DMS79 treated with DMSO at 0.1 percent for 48 hours (cell line): Measurements from ENCODE around the gene ELF1.
"Not testable (repeated sequence)": the region's sequence is repeated elsewhere in the genome, so short reads cannot be mapped to it uniquely, and the experiment has no call there.

Source experiments
- DNase-seq: peaks from one replicate; lab custom pipeline; 2025; lab: John Stamatoyannopoulos, UW

Gene ELF1

DNA sequence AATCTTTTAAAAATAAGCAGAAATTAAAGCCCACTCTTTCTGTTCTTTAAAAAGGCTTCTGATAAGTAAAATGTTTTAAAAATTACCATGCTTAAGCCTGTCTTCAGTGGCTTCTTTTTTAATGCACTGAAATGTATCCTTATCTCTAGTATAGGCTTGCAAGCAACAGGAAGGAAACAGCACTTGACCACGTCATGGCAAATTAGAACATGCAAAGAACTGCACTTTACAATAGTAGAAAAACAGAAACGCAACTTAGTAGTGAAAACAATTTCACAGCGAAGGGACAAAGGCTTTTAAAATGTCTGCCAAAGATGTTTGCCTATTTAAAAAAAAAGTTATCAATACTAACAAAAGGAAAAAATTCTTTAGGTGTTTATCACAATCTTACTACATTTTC lies 36.3 kb downstream of the ELF1 start:
- peak; percentile 16 for DNase-seq

DNA sequence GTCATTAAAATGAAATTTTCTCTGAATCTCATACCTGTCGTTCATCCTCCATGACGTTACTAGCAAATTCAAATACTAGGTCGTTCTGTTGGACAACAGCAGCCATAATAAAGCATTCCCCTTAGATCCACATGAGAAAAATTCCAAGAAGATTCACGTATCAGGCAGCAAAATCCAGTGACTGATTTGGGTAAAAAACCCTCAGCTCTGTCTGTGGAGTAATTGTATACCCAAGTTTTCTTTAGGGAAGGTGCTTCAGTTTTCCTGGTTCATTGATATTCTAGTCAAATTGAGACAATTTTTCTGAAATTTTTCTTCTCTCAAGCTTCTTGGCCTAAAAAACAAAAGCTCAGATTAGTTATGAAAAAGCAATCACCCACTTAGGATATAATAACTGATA lies 37.2 kb downstream of the ELF1 start:
- no peak for DNase-seq

DNA sequence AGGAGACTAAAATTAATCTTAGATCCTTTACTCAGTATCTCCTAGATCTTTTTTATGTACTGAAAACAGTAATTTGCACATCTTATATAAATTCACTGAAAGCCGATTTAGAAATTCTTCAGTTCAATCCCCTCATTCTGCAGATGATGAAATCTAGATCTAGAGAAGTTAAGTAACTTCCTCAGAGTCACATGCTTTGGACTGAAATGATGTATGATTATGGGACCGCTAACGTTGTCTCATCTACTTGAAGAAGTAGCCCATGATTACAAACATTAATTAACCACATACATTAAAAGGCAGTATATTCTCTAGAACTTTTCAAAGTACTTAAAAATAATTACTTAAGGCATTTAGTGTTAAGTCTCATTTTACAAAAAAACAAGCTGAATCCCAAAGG lies 37.8 kb downstream of the ELF1 start:
- DNase-seq = no peak

DNA sequence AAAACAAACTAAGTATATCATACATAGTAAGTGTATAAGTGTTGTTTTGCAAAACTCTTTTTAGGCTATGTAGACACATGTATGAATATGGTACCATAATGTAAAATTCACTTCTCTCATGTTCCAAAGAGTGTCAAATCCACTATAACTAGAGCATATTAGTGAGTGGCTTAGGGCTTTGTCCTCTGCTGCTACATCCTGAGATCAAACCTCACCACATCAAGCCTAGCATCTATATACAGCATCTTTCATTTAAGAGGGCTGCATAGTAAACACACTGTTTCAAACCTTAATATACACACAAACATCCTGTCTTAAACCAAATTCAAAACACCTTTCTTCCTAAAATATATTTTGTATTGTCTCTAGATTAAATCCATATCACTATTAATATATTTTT lies 38.7 kb downstream of the ELF1 start:
- DNase-seq = no peak

DNA sequence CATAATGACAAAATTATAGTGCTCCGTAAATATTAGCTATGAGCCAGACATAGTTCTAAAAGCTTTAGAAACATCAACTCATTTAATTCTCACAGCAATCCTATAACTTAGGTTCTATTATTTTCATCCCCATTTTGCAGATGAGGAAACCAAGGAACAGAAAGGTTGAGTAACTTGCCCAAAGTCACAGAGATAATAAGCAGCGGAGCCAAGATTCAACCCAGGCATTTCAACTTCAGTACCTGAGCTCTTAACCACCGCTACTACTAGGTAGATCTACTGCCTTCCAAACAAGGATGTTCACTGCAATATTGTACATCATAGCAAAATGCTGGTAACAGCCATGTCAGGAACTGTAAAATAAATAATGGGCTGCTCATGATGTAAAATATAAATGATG lies 39.9 kb downstream of the ELF1 start:
- DNase-seq = no peak

DNA sequence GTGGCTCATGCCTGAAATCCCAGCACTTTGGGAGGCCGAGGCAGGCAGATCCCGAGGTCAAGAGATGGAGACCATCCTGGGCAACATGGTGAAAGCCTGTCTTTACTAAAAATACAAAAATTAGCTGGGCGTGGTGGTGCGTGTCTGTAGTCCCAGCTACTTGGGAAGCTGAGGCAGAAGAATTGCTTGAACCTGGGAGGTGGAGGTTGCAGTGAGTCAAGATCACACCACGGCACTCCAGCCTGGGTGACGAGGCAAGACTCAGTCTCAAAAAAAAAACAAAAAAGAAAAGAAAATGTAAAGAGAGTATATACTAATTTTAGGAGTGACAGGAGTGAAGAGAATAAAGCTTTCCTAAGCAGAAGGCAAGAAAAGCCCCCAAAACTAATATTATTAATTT lies 41.0 kb downstream of the ELF1 start:
- not testable (repeated sequence) for DNase-seq

DNA sequence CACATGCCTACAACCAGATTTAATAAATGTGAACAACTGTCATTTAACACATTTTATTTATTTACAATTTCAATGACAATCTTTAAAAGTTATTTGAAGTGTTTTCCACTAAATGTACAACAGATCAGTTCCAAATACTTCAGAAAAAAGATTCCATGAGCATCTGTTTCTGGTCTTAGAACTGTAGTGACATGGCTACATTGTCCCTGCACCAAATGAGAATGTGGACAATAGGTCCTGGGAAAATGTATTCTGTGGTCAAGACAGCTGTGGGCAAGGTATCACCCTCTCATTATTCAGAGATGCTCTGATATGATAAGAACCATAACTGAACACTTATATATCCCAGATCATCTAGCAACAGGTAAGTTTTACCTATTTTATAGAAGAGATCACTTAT lies 43.7 kb downstream of the ELF1 start:
- no peak for DNase-seq

DNA sequence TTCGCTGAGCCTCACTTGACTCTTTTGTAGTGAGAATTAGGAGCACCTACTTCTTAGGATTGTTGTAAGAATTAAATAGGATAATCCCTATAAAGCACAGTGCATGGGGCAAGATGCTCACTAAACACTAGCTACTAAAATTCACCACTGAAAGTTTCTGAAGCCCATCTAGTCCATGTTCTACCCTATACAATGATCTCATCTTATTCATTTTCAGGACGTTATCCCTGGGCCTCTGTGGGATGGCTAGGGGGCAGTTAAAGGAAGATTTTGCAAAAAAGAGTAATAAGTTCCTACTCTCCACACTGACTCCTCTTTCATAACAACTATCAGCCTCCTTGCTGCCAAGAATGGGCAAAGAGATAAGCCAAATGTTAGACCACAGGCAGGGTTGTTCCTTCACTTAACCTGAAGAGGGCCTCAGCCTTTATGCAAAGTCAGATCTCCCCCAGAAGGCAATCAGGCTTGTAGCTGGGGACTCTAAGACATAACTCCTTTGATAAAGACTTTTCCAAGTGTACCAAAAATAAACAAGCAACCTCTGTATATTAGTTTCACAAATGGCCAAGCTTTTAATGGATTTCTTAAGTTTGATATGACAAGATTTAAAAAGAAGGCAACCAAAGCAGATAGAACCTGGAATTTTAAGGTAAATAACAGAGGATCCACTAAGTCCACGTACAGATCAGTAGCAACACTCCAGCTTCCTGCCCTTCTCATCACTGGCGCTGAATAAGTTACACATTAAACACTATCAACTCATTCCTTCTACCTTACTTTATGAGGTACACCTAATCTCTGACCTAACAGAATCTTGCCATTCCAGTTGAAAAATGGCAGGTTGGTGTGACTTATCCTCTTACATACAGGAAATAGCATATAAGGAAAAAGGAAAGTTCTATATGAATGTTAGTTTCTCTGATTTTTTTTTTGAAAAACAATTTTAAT lies 44.4 kb downstream of the ELF1 start:
- DNase-seq = no peak

DNA sequence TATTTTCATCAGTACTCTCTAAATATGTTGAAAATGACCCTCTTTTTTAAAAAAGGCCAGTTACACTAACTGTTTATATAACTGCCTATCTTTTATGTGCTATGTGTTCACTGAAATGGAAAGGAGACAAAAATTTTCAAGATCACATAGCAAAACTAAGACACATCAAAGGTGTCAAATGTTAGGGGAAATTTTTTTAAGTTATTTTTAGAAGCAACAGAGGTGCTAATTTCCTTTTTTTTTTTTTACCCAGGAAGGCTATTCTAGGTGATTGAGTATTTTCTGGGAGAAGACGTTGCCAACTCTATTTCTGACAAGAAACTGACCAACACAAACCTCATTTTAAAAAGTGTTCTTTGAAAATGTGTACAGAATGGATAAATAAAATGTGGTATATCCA lies 45.7 kb downstream of the ELF1 start:
- no peak for DNase-seq

DNA sequence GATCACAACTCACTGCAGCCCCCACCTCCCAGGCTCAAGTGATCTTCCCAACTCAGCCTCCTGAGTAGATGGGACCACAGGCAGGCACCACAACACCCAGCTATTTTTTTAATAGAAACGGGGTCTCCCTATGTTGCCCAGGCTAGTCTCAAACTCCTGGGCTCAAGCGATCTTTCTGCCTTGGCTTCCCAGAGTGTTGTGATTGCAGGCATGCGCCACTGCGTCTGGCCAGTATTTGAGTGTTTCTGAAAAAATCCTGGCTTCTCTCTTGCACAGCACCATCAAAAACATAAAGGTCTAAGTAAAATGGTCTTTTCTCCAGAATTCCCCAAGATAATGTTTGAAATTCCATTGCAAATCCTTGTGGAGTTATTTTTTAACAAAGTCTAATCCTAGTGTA lies 47.8 kb downstream of the ELF1 start:
- no peak for DNase-seq

DNA sequence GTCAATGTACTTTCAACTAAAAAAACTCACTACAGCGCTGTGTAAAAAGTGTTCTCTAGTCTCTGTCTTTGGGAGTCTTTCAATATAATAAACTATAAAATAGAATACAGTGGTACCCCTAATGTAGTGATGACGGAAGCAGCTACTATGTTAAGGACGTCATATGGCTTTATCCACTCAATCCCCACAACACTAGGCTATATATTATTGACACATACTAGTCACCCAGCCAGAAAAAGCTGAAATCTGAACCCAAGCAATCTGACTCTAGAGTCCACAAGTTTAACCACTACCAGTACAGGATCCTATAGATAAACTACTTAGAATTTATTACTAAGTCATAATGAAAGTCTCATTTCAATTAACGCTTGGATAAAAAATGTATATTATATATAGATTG lies 48.3 kb downstream of the ELF1 start:
- DNase-seq = no peak

DNA sequence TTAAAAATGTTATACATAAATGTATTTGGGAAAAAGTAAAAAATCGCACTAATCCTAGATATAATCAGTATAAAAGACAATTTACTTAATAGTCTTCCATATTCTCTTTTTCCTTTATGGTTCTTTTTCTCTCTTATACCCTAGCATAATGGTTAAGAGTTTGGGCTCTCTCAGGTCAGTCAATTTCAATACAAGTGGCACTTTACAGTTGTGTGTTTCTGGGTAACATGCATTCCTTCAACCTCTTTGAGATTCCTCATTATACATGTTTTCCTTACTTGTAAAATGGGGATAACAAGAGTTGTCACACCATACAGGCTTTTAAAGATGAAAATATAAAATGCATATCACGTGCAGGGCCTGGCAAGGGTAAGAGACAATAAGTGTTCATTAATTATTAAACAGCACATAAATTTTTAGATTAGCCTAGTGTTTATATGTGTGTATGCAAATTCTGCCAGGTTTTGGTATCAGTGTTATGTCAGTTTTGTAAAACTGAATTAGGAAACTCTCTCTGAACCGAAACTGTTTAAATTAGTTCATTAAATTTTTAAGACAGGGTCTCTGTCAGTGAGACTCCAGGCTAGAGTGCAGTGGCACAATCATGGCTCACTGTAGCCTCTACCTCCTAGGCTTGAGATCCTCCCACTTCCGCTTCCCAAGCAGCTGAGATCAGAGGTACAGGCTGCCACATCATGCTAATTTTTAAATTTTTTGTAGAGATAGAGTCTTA lies 49.8 kb downstream of the ELF1 start:
- DNase-seq = no peak

DNA sequence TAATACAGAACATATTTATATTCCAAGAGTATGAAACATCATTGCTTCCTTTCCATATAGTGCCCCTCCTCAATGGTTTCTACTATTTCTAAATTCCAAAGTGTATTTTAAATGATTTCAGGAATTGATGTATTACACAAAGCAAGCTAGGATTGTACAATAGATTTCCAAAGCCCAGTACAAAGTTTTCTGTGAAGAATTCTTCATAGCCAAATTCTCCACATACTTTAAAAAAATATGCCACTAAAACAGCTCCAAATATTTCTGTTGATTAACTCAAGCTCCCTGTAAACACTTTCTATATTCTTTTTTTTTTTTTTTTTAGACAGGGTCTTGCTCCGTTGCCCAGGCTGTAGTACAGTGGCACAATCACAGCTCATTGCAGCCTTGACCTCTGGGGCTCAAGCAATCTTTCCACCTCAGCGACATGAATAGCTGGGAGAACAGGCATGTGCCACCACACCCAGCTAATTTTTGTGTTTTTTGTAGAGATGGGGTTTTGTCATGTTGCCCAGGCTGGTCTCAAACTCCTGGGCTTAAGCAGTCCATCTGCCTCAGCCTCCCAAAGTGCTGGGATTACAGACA lies 50.6 kb downstream of the ELF1 start:
- no peak for DNase-seq

DNA sequence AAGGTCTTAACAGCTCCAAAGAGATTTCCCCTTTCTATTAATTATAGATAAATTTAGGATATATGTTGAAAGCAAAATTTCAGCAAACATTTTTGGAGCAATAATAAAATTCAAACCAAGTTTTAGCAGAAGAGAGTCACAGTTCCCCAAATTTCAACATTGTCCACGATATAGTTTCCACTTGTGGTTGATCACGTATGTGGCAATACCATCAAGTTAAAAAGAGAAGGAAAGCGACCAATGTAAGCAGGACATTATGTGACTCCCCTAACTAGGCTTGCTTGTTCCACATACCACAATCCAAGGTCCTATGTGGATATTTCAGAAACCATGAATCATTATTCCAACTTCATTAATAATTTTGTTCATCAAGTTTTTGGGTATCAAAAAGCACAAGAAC lies 52.8 kb downstream of the ELF1 start:
- no peak for DNase-seq

DNA sequence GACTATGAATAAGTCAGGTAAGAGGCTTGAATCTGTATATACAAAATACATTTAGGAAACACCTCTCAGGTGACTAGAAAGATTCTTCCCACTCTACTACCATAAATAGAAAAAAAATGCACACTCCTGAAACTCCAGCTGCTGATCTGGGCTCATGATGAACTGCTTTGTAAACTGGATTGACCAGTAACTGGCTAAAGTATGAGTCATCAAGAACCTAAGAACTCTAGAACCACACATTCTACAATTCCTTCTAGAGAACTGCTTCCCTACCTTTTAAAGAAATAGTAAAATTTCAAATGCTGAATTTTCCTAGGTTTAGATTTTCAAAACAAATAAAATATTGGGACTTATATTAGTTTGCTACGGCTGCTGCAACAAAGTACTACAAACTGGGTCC lies 55.2 kb downstream of the ELF1 start:
- DNase-seq = no peak

DNA sequence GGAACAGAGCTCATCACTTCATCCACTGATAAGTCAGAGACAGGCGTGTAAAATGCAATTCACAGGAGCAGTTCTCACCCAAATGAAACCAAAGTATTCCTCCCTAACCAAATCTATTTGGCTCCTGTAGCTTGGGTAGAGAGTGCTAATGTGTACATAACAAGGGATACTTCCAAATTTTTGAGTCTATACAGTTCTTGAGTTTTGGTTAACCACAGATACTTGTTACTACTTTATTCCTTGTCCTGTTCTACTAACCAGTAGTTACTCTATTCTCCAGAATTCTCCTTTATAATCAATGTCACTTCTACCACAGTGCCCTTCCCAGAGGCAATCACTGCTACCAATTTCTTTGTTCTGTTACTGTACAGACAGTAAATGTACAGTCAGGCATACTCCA lies 57.3 kb downstream of the ELF1 start:
- no peak for DNase-seq

DNA sequence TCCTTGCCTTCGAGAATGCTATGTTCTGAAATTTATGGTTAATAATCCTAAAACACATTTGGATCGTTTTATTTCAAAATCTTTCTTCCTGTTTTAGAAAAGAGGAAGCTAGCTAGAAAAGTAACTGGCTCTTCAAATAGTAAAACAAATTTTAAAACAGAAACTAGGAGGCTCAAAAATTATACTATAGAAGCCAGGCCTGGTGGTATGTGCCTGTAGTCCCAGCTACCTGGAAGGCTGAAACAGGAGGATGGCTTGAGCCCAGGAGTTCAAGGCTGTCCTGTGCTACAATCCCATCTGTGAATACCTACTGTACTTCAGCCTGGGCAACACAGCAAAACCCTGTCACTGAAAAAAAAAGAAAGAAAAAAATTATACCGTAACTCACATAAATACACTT lies 57.9 kb downstream of the ELF1 start:
- no peak for DNase-seq

DNA sequence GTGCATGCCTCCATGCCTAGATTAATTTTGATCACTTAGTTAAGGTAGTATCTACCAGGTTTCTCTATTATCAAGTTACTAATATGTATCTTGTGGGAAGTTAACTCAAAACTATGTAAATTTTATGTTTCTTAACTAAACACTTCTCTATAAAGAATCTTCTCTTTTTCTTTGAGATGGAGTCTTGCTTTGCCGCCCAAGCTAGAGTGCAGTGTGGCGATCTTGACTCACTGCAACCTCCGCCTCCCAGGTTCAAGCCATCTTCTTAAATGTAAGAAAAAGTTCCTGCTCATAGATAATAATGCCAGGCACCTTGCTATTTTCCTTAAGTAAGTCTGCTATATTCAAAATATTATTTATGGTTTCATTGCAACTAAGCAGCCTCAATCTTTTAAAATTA lies 58.4 kb downstream of the ELF1 start:
- DNase-seq = no peak

DNA sequence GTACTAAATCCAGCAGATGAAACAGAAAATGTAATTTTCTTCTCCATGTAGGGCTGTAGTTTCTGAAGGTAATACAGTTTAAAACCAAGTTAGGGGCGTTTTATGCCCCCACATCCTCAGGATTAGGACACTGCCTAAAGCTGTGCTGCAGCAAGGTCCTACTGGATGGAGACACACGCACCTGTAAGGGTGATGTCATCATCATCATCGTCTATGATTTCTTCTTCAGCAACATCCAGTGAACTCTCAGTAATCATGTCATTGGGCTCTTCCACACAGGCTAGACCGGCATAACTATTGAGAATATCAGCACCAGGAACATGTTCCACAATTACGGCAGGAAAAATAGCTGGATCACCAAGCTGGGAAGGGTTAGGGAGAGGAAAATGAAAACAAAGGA lies 60.5 kb downstream of the ELF1 start:
- DNase-seq = no peak

DNA sequence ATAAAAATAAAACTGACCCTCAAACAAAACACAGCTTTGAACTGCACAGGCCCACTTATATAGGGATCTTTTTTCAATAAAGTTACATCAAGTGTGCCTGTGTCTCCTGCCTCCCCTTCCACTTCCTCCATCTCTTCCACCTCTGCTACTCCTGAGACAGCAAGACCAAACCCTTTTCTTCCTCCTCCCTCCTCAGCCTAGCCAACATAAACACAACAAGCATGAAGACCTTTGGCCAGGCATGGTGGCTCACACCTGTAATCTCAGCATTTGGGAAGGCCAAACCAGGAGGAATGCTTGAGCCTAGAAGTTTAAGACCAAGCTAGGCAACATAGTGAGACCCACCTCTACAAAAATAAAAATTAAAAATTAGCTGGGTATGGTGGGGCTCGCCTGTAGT lies 72.6 kb downstream of the ELF1 start:
- DNase-seq = no peak

DNA sequence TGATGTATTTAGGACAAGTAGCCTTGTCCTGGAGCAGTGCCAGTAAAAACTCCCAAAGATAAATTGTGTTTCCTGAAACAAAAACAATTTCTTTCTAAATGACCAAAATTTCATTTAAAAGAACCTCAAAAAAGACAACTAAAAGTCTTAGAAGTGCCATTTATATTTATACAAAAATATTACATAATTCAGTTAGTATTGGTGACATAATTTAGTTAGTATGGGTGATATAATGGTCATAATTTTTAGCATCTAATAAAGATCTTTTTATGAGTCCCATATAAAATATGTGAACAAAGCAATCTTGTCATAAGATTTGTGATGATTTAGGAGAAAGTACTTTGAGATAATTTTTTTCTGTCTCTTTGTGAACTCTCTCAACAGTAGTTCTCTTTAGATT lies 76.0 kb downstream of the ELF1 start:
- no peak for DNase-seq

DNA sequence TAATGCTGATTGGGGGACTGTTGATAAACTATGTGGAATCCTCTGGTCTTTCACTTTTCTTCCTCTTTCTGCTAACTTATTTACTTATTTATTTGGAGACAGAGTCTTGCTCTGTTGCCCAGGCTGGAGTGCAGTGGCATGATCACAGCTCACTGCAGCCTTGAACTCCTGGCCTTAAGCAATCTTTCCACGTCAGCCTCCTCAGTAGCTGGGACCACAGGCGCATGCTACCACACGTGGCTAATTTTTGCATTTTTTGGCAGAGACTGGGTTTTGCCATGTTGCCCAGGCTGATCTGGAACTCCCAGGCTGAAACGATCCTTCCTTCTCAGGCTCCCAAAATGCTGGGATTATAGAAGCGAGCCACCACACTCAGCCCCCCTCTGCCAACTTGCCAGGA lies 77.5 kb downstream of the ELF1 start:
- DNase-seq = no peak

DNA sequence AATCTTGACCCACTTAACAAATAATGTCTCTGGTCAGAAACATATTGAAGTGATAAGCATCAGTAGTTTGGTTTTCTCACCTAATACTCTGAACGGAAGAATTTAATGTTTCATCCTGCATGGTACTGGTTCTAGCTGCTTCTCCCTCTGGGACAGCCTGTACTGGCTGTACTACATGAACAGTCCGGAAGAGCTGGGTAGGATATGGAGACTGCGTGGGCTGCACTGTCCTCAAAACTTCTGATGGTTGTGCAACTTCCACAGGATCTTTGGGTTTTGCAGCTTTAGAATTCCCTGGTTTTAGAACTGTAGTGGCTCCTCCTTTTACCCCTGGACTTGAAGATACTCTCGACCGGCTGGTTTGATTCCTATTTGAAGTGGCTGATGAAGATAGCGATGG lies 78.3 kb downstream of the ELF1 start:
- no peak for DNase-seq
